Mammary epithelial cell (primary cell): ENCODE data around the gene NEURL4.

Source experiments
- EZH2 ChIP-seq: IDR thresholded peaks from 2 replicates; pipeline ENCODE4 v1.6.1; 2012; ENCODE audit warnings: low read length, inconsistent platforms, borderline replicate concordance
- TF ChIP-seq, protein P1 (sequence below), 2 donors: IDR thresholded peaks in 1 of 2; conservative IDR thresholded peaks in 1 of 2; 2 replicates each; pipeline ENCODE4 v1.5.1; 2011 to 2012; ENCODE audit warnings: inconsistent platforms in 2 of 2, low read length in 2 of 2, mild to moderate bottlenecking in 2 of 2, control low read depth in 1 of 2, low read depth in 1 of 2; ENCODE audit not compliant: insufficient read depth in 1 of 2; ENCODE audit errors: extremely low read depth in 1 of 2

GRCh38 chr17:7329374-7329996 lies 350 bp upstream of the NEURL4 start:
- TF ChIP-seq, protein P1, sequence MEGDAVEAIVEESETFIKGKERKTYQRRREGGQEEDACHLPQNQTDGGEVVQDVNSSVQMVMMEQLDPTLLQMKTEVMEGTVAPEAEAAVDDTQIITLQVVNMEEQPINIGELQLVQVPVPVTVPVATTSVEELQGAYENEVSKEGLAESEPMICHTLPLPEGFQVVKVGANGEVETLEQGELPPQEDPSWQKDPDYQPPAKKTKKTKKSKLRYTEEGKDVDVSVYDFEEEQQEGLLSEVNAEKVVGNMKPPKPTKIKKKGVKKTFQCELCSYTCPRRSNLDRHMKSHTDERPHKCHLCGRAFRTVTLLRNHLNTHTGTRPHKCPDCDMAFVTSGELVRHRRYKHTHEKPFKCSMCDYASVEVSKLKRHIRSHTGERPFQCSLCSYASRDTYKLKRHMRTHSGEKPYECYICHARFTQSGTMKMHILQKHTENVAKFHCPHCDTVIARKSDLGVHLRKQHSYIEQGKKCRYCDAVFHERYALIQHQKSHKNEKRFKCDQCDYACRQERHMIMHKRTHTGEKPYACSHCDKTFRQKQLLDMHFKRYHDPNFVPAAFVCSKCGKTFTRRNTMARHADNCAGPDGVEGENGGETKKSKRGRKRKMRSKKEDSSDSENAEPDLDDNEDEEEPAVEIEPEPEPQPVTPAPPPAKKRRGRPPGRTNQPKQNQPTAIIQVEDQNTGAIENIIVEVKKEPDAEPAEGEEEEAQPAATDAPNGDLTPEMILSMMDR (conservative IDR thresholded peaks at IDR 0.05 in 1 of 2, IDR thresholded peaks at IDR 0.05 in 1 of 2; ENCODE audit: extremely low read depth in 1 of 2, insufficient read depth in 1 of 2, low read depth in 1 of 2, low read length in 2 of 2): no peak
- no peak for TF ChIP-seq EZH2
